ENCODE data around the gene ASIC4. TPM values are rescaled to one million over a fixed set of nuclear protein-coding genes. Genes with fewer than 3 reads are reported as not detected.

ASIC4 gene
- total and polyA plus RNA-seq, 2 experiments from 2014 or later = 0.13 to 3.6 TPM

DNA sequence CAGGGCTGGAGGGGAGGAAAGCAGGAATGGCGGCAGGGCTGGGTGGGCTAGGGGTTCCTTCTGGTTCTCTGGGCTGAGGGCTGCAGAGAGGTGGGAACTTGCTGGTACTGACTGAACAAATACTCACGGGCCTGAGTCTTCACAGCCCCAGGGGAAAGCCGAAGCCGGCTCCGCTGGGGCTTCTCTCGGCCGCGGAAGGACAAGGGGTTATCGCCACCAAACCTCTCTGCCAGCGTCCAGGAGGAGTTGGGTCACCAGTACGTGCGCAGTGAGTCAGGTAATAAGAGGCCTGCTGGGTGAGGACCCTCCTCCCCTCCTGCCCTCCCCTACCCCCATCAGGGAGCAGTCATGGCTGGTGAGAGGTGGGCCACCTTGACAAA, 29.1 kb upstream of the ASIC4 start:
- ATAC-seq = no peak
- H3K36me3 Mint-ChIP-seq (ENCODE audit: low read depth) = peaks cover 8% of the 10 kb centered on the region; the same call in 1 of the 3 replicates
- peaks cover 39% of the 10 kb centered on the region for H3K4me1 Mint-ChIP-seq
- H3K27me3 ChIP-seq (ENCODE audit: insufficient read depth) = peaks cover 54% of the 10 kb centered on the region
- H4K20me1 ChIP-seq (replicated peaks; ENCODE audit: insufficient read depth) = no peaks in the 10 kb centered on the region
- H3K4me1 ChIP-seq (ENCODE audit: insufficient read depth) = peaks cover 33% of the 10 kb centered on the region
- no peak overlapping the region for H2AFZ ChIP-seq
- H3K4me3 Mint-ChIP-seq = peak overlapping the region; percentile 57
- no peaks in the 10 kb centered on the region for H3K79me2 ChIP-seq (replicated peaks; ENCODE audit: insufficient read depth)
- no peaks in the 10 kb centered on the region for H3K9me3 Mint-ChIP-seq
- peaks cover 35% of the 10 kb centered on the region for H3K27me3 Mint-ChIP-seq (ENCODE audit: insufficient read depth, low read depth, poor library complexity)
- 0 out of 2 replicates have a peak, but pooled peaks cover 9% of the 10 kb centered on the region for H3F3A ChIP-seq (replicated peaks; ENCODE audit: low read depth)
- peak overlapping the region; percentile 60 for H3K4me3 ChIP-seq
- H3K27ac Mint-ChIP-seq = no peak overlapping the region
- no peaks in the 10 kb centered on the region for H3K9me2 ChIP-seq (ENCODE audit: insufficient read depth)
- peak overlapping the region; percentile 88 for H3K4me2 ChIP-seq
- no peak overlapping the region for H3K27ac ChIP-seq (ENCODE audit: low read depth)
- TF ChIP-seq EZH2 (IDR thresholded peaks at IDR 0.05; ENCODE audit: low read depth, unreplicated experiment) (peak; percentile 45), NANOG (IDR thresholded peaks at IDR 0.05; ENCODE audit: borderline replicate concordance) (no peak), JUNB (IDR thresholded peaks at IDR 0.05; ENCODE audit: unreplicated experiment) (no peak), POLR2AphosphoS5 (IDR thresholded peaks at IDR 0.05; ENCODE audit: low read depth) (no peak)
- TF ChIP-seq, protein P1, sequence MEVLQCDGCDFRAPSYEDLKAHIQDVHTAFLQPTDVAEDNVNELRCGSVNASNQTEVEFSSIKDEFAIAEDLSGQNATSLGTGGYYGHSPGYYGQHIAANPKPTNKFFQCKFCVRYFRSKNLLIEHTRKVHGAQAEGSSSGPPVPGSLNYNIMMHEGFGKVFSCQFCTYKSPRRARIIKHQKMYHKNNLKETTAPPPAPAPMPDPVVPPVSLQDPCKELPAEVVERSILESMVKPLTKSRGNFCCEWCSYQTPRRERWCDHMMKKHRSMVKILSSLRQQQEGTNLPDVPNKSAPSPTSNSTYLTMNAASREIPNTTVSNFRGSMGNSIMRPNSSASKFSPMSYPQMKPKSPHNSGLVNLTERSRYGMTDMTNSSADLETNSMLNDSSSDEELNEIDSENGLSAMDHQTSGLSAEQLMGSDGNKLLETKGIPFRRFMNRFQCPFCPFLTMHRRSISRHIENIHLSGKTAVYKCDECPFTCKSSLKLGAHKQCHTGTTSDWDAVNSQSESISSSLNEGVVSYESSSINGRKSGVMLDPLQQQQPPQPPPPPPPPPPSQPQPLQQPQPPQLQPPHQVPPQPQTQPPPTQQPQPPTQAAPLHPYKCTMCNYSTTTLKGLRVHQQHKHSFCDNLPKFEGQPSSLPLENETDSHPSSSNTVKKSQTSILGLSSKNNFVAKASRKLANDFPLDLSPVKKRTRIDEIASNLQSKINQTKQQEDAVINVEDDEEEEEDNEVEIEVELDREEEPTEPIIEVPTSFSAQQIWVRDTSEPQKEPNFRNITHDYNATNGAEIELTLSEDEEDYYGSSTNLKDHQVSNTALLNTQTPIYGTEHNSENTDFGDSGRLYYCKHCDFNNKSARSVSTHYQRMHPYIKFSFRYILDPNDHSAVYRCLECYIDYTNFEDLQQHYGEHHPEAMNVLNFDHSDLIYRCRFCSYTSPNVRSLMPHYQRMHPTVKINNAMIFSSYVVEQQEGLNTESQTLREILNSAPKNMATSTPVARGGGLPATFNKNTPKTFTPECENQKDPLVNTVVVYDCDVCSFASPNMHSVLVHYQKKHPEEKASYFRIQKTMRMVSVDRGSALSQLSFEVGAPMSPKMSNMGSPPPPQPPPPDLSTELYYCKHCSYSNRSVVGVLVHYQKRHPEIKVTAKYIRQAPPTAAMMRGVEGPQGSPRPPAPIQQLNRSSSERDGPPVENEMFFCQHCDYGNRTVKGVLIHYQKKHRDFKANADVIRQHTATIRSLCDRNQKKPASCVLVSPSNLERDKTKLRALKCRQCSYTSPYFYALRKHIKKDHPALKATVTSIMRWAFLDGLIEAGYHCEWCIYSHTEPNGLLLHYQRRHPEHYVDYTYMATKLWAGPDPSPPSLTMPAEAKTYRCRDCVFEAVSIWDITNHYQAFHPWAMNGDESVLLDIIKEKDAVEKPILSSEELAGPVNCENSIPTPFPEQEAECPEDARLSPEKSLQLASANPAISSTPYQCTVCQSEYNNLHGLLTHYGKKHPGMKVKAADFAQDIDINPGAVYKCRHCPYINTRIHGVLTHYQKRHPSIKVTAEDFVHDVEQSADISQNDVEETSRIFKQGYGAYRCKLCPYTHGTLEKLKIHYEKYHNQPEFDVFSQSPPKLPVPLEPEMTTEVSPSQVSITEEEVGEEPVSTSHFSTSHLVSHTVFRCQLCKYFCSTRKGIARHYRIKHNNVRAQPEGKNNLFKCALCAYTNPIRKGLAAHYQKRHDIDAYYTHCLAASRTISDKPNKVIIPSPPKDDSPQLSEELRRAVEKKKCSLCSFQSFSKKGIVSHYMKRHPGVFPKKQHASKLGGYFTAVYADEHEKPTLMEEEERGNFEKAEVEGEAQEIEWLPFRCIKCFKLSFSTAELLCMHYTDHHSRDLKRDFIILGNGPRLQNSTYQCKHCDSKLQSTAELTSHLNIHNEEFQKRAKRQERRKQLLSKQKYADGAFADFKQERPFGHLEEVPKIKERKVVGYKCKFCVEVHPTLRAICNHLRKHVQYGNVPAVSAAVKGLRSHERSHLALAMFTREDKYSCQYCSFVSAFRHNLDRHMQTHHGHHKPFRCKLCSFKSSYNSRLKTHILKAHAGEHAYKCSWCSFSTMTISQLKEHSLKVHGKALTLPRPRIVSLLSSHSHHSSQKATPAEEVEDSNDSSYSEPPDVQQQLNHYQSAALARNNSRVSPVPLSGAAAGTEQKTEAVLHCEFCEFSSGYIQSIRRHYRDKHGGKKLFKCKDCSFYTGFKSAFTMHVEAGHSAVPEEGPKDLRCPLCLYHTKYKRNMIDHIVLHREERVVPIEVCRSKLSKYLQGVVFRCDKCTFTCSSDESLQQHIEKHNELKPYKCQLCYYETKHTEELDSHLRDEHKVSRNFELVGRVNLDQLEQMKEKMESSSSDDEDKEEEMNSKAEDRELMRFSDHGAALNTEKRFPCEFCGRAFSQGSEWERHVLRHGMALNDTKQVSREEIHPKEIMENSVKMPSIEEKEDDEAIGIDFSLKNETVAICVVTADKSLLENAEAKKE (CRISPR knock-in tag; IDR thresholded peaks at IDR 0.05) = no peak
- no peak for DNase-seq (ENCODE audit: low spot score)
- H3K36me3 ChIP-seq (ENCODE audit: insufficient read depth) = no peaks in the 10 kb centered on the region

- Mint-ChIP-seq H3K27ac (no peak overlapping the region), H3K27me3 (ENCODE audit: insufficient read depth, low read depth, poor library complexity) (peaks cover 35% of the 10 kb centered on the region), H3K4me1 (peaks cover 39% of the 10 kb centered on the region), H3K36me3 (ENCODE audit: low read depth) (peaks cover 6% of the 10 kb centered on the region; the same call in 1 of the 3 replicates), H3K9me3 (no peaks in the 10 kb centered on the region), H3K4me3 (peak overlapping the region; percentile 42; the same call in 1 of the 3 replicates)
- no peak for TF ChIP-seq ZNF114 (CRISPR knock-in tag; IDR thresholded peaks at IDR 0.05)
- TF ChIP-seq CREB1 (CRISPR knock-in tag; IDR thresholded peaks at IDR 0.05; ENCODE audit: low read depth) = 0 out of 2 replicates have a peak, but pooled peaks have one; percentile 11
- H3K79me2 ChIP-seq (replicated peaks; ENCODE audit: insufficient read depth) = no peaks in the 10 kb centered on the region
- DNase-seq (ENCODE audit: low spot score) (peak; percentile 80), ATAC-seq (peak; percentile 35)
- peak overlapping the region; percentile 39; the same call in 1 of the 2 replicates for H3K4me3 ChIP-seq
- peaks cover 59% of the 10 kb centered on the region for H3K27me3 ChIP-seq (ENCODE audit: insufficient read depth)
- peaks cover 33% of the 10 kb centered on the region for H3K4me1 ChIP-seq (ENCODE audit: insufficient read depth)
- no peak overlapping the region for H2AFZ ChIP-seq
- H3K36me3 ChIP-seq (ENCODE audit: insufficient read depth) = no peaks in the 10 kb centered on the region
- H3K4me2 ChIP-seq = peak overlapping the region; percentile 72
- H3K9me2 ChIP-seq (ENCODE audit: insufficient read depth) = no peaks in the 10 kb centered on the region
- no peak overlapping the region for H3K27ac ChIP-seq (ENCODE audit: low read depth)
- H4K20me1 ChIP-seq (replicated peaks; ENCODE audit: insufficient read depth) = no peaks in the 10 kb centered on the region
- 0 out of 2 replicates have a peak, but pooled peaks cover 9% of the 10 kb centered on the region for H3F3A ChIP-seq (replicated peaks; ENCODE audit: low read depth)
These were observed 27.8 kb upstream of the ASIC4 start for GRCh38 chr2:219486380-219486959.
